Right atrium auricular region (tissue), 2 donors: ENCODE data around the gene INSIG1. TPM values are rescaled to one million over a fixed set of nuclear protein-coding genes. Genes with fewer than 3 reads are reported as not detected.

Source experiments
- DNase-seq: peaks from one replicate; pipeline ENCODE4 v3.0.0-alpha.2; 2019; ENCODE audit warnings: low spot score
- H3K27ac ChIP-seq, 2 donors: fragments of 200-600 bp; sonication (generic); 1 replicate in 1 of 2; 2 replicates in 1 of 2; pipeline ENCODE4 v1.5.1; 2016 to 2019
- H3K27me3 ChIP-seq, 2 donors: fragments of 200-600 bp; sonication (generic); one replicate each; pipeline versions ENCODE4 v1.5.1 to v1.6.0; 2017 to 2019
- H3K36me3 ChIP-seq: fragments of 200-600 bp; sonication (generic); one replicate; pipeline ENCODE4 v1.5.1; 2016
- H3K4me1 ChIP-seq, 2 donors: fragments of 200-600 bp; sonication (generic); one replicate each; pipeline versions ENCODE4 v1.5.1 to v1.6.0; 2017 to 2019
- H3K4me3 ChIP-seq, 2 donors: fragments of 200-600 bp; sonication (generic); 1 replicate in 1 of 2; 2 replicates in 1 of 2; pipeline ENCODE4 v1.5.1; 2017 to 2019; ENCODE audit warnings: mild to moderate bottlenecking in 1 of 2, moderate library complexity in 1 of 2
- H3K9me3 ChIP-seq, 2 donors: fragments of 200-600 bp; sonication (generic); one replicate each; pipeline ENCODE4 v1.5.1; 2019
- CTCF ChIP-seq, 2 donors: fragments of 200-600 bp; sonication (generic); IDR thresholded peaks; one replicate each; pipeline ENCODE4 v1.5.1; 2019; ENCODE audit warnings: antibody characterized with exemption in 2 of 2
- total RNA-seq, 2 donors: library from RNA; depleted of rRNA; stranded (reverse); fragments of >200 nt; gene quantifications; one replicate each; pipeline ENCODE4 v1.1.0, GENCODE V29; 2016

The INSIG1 gene
- total RNA-seq, 2 donors from 2014 or later: 15.8 to 25.7 TPM

DNA sequence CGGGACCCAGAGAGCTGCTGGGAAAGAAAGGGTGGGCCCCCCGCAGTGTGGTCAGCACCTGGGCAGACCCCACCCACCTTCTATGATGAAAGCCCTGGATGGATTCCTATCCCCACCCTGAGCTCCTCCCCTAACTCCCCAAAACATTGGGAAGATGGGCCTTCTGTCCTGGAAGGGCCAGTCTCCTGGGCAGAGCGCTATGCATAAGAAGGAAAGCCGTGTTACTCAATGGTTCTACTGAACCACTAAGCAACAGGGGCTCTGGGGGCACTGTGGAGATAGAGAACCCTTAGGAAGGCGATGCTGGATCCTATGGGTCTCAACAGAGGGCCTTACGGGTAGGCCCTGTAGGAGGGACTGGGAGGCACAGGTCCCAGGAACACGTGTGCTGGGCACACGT, 30.7 kb upstream of the INSIG1 start:
- Histone ChIP-seq H3K36me3 (no peaks in the 10 kb centered on the region), H3K27ac (no peak overlapping the region), H3K4me1 (no peaks in the 10 kb centered on the region), H3K27me3 (no peaks in the 10 kb centered on the region), H3K9me3 (no peaks in the 10 kb centered on the region), H3K4me3 (no peak overlapping the region)
- no peak for TF ChIP-seq CTCF (IDR thresholded peaks at IDR 0.05)
- no peak for DNase-seq

DNA sequence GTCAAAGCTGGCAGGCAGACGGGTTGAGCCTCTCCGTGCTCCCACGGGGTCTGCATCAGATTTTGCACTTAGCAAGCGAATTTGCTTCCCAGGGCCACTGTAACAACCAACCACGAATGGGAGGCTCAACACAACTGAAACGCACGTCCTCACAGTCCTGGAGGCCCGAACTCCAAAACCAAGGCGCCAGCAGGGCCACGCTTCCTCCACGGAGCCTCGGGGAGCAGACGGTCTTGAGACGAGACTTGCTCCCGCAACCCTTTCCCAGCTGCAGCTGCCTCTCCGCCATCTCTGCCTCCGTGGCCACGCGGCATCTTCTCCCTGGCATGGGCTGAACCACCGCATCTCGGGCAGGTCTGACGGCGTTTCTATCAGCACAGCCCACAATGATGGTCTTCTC, 30.2 kb upstream of the INSIG1 start:
- no peak for DNase-seq
- H3K27me3 ChIP-seq: no peaks in the 10 kb centered on the region
- TF ChIP-seq CTCF (IDR thresholded peaks at IDR 0.05): no peak

DNA sequence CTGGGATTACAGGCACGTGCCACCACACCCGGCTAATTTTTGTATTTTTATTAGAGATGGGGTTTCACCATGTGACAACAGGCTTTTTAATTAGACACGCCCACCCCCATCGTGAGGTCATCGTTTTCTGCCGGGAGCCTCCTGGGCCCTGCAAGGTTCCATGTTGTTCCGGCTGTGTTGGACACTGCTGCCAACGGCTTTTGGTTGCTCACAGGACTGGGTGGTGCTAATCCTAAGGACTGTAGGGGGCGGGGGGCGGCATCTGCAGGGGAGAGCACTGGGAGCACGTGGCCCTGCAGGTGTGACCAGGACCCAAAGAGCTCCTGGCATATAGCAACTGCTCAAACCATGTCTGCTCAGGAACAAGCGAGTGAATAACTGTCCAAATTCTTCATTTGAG, 29.5 kb upstream of the INSIG1 start:
- Histone ChIP-seq H3K36me3 (no peaks in the 10 kb centered on the region), H3K9me3 (no peaks in the 10 kb centered on the region), H3K27ac (no peak overlapping the region), H3K4me3 (no peak overlapping the region), H3K4me1 (no peaks in the 10 kb centered on the region), H3K27me3 (no peaks in the 10 kb centered on the region)
- DNase-seq: no peak
- no peak for TF ChIP-seq CTCF (IDR thresholded peaks at IDR 0.05)

More for the DNA sequence above, 30.2 kb upstream of the INSIG1 start:
- Histone ChIP-seq H3K27ac (no peak overlapping the region), H3K9me3 (no peaks in the 10 kb centered on the region), H3K4me3 (no peak overlapping the region), H3K4me1 (no peaks in the 10 kb centered on the region), H3K36me3 (no peaks in the 10 kb centered on the region)

GRCh38 chr7:155268921-155269650, 28.6 kb upstream of the INSIG1 start:
- H3K27me3 ChIP-seq: no peaks in the 10 kb centered on the region
- no peak for TF ChIP-seq CTCF (IDR thresholded peaks at IDR 0.05)

GRCh38 chr7:155269766-155270585, 27.7 kb upstream of the INSIG1 start:
- Histone ChIP-seq H3K4me3 (no peak overlapping the region), H3K36me3 (no peaks in the 10 kb centered on the region), H3K27me3 (no peaks in the 10 kb centered on the region), H3K27ac (no peak overlapping the region), H3K4me1 (no peaks in the 10 kb centered on the region), H3K9me3 (no peaks in the 10 kb centered on the region)
- DNase-seq: no peak
- TF ChIP-seq CTCF (IDR thresholded peaks at IDR 0.05): no peak

More at GRCh38 chr7:155268921-155269650, 28.6 kb upstream of the INSIG1 start:
- H3K36me3 ChIP-seq: no peaks in the 10 kb centered on the region
- H3K9me3 ChIP-seq: no peaks in the 10 kb centered on the region
- H3K4me3 ChIP-seq: no peak overlapping the region
- H3K27ac ChIP-seq: no peak overlapping the region
- H3K4me1 ChIP-seq: no peaks in the 10 kb centered on the region
- no peak for DNase-seq
